Activated CD8-positive, alpha-beta T cell treated with anti-CD3 and anti-CD28 coated beads, Interleukin-2, amount 10 ng/mL, durations not matched to agents 7 days and 5 days (primary cell): ENCODE measurements around the gene ITIH1. TPM values are rescaled to one million over a fixed set of nuclear protein-coding genes. Genes with fewer than 3 reads are reported as not detected.

Experiments used
- ATAC-seq: fragments of 150-1000 bp; cut with Tn5 transposase; one replicate; pipeline ENCODE4 v1.10.0; 2021; ENCODE audit warnings: moderate library complexity
- CTCF ChIA-PET: fragments of 350-600 bp; sonication (Branson Sonifier 250); formaldehyde crosslinking; loops from one replicate; lab custom pipeline; 2021; ENCODE audit warnings: antibody characterized with exemption; lab: Charles Lee
- POLR2A ChIA-PET: fragments of 350-600 bp; sonication (Branson Sonifier 250); formaldehyde crosslinking; loops from one replicate; lab custom pipeline; 2021; ENCODE audit warnings: antibody characterized with exemption; lab: Charles Lee
- DNase-seq: peaks from one replicate; pipeline ENCODE4 v3.0.0-alpha.2; 2020
- H3K27ac Mint-ChIP-seq: one replicate; pipeline ENCODE4 v1.8.0; 2021; ENCODE audit warnings: mild to moderate bottlenecking, mixed read lengths
- H3K27me3 Mint-ChIP-seq: one replicate; pipeline ENCODE4 v1.8.0; 2021; ENCODE audit warnings: low read depth, mixed read lengths
- H3K36me3 Mint-ChIP-seq: one replicate; pipeline ENCODE4 v1.8.0; 2021; ENCODE audit warnings: low read depth, mixed read lengths
- H3K4me1 Mint-ChIP-seq: one replicate; pipeline ENCODE4 v1.8.0; 2021; ENCODE audit warnings: low read depth, mixed read lengths
- H3K4me3 Mint-ChIP-seq: one replicate; pipeline ENCODE4 v1.8.0; 2021; ENCODE audit warnings: mild to moderate bottlenecking, mixed read lengths
- H3K9me3 Mint-ChIP-seq: one replicate; pipeline ENCODE4 v1.8.0; 2022; ENCODE audit warnings: mixed read lengths; ENCODE audit not compliant: insufficient read depth
- total RNA-seq, 2 experiments: library from RNA; stranded (reverse); gene quantifications; one replicate each; pipeline ENCODE4 v1.2.3, GENCODE V29; 2021

The ITIH1 gene
- total RNA-seq, 2 experiments from 2014 or later, result not detected

- Mint-ChIP-seq H3K36me3 (no peaks in the 10 kb centered on the region), H3K4me1 (no peaks in the 10 kb centered on the region), H3K4me3 (no peak overlapping the region), H3K27me3 (peaks cover 6% of the 10 kb centered on the region), H3K27ac (no peak overlapping the region), H3K9me3 (no peaks in the 10 kb centered on the region)
- DNase-seq (no peak), ATAC-seq (no peak)
- ChIA-PET CTCF (interaction anchor here (1.5 to 2.0 kb wide), 2 partner anchors 14 kb away, joined by 7 to 12 read pairs; partner anchors contain the start of gene NEK4), POLR2A (interaction anchor here (0.6 kb wide), 1 partner anchor 40 kb away, joined by 3 read pairs; no protein-coding TSS in a partner anchor)
These were observed 7.7 kb downstream of the ITIH1 start for GRCh38 chr3:52784931-52785590.

GRCh38 chr3:52786330-52787215 is 9.2 kb downstream of the ITIH1 start:
- Mint-ChIP-seq H3K27me3 (peaks cover 2% of the 10 kb centered on the region), H3K4me1 (no peaks in the 10 kb centered on the region), H3K36me3 (no peaks in the 10 kb centered on the region), H3K9me3 (no peaks in the 10 kb centered on the region), H3K27ac (no peak overlapping the region), H3K4me3 (no peak overlapping the region)
- POLR2A ChIA-PET, result no interaction called here
- CTCF ChIA-PET, result no interaction called here
- DNase-seq, result no peak
- ATAC-seq, result no peak

- Mint-ChIP-seq H3K4me3 (no peak overlapping the region), H3K27me3 (no peaks in the 10 kb centered on the region), H3K9me3 (no peaks in the 10 kb centered on the region), H3K36me3 (no peaks in the 10 kb centered on the region), H3K27ac (no peak overlapping the region), H3K4me1 (no peaks in the 10 kb centered on the region)
- ATAC-seq (no peak), DNase-seq (no peak)
- CTCF ChIA-PET, result no interaction called here
- POLR2A ChIA-PET, result interaction anchor here (1.5 kb wide), 1 partner anchor 16 kb away, joined by 3 read pairs; the partner anchor contains the start of gene NEK4
These were observed 9.8 kb downstream of the ITIH1 start for GRCh38 chr3:52787246-52787645.

GRCh38 chr3:52787672-52788625 is 10.6 kb downstream of the ITIH1 start:
- ATAC-seq, result no peak
- Mint-ChIP-seq H3K4me1 (no peaks in the 10 kb centered on the region), H3K27ac (no peak overlapping the region), H3K4me3 (no peak overlapping the region), H3K36me3 (no peaks in the 10 kb centered on the region), H3K27me3 (no peaks in the 10 kb centered on the region), H3K9me3 (no peaks in the 10 kb centered on the region)
- ChIA-PET POLR2A (interaction anchor here (1.5 kb wide), 1 partner anchor 17 kb away, joined by 3 read pairs; the partner anchor contains the start of gene NEK4), CTCF (no interaction called here)
- DNase-seq, result no peak

- ATAC-seq (no peak), DNase-seq (no peak)
- Mint-ChIP-seq H3K36me3 (no peaks in the 10 kb centered on the region), H3K9me3 (no peaks in the 10 kb centered on the region), H3K27me3 (no peaks in the 10 kb centered on the region), H3K4me1 (no peaks in the 10 kb centered on the region), H3K4me3 (no peak overlapping the region), H3K27ac (no peak overlapping the region)
- CTCF ChIA-PET, result no interaction called here
- POLR2A ChIA-PET, result interaction anchor here (0.6 kb wide), 1 partner anchor 512 kb away, joined by 8 read pairs; no protein-coding TSS in a partner anchor
These were observed 11.7 kb downstream of the ITIH1 start for GRCh38 chr3:52788890-52789745.

GRCh38 chr3:52789746-52790040 is 12.3 kb downstream of the ITIH1 start:
- CTCF ChIA-PET, result no interaction called here
- H3K27me3 Mint-ChIP-seq, result no peaks in the 10 kb centered on the region
- H3K9me3 Mint-ChIP-seq, result no peaks in the 10 kb centered on the region
- POLR2A ChIA-PET, result interaction anchor here (0.6 kb wide), 1 partner anchor 512 kb away, joined by 8 read pairs; no protein-coding TSS in a partner anchor
- no peak overlapping the region for H3K27ac Mint-ChIP-seq
- DNase-seq, result no peak
- ATAC-seq, result no peak
- no peak overlapping the region for H3K4me3 Mint-ChIP-seq
- no peaks in the 10 kb centered on the region for H3K36me3 Mint-ChIP-seq
- no peaks in the 10 kb centered on the region for H3K4me1 Mint-ChIP-seq

GRCh38 chr3:52790337-52790736 is 12.9 kb downstream of the ITIH1 start:
- DNase-seq, result no peak
- CTCF ChIA-PET, result no interaction called here
- ATAC-seq, result no peak
- no peaks in the 10 kb centered on the region for H3K4me1 Mint-ChIP-seq
- H3K27ac Mint-ChIP-seq, result no peak overlapping the region
- POLR2A ChIA-PET, result no interaction called here
- no peaks in the 10 kb centered on the region for H3K9me3 Mint-ChIP-seq
- H3K27me3 Mint-ChIP-seq, result no peaks in the 10 kb centered on the region
- H3K36me3 Mint-ChIP-seq, result no peaks in the 10 kb centered on the region
- H3K4me3 Mint-ChIP-seq, result no peak overlapping the region

GRCh38 chr3:52790741-52791140 is 13.3 kb downstream of the ITIH1 start:
- no peaks in the 10 kb centered on the region for H3K4me1 Mint-ChIP-seq
- H3K27ac Mint-ChIP-seq, result no peak overlapping the region
- H3K9me3 Mint-ChIP-seq, result no peaks in the 10 kb centered on the region
- POLR2A ChIA-PET, result no interaction called here
- no peak overlapping the region for H3K4me3 Mint-ChIP-seq
- DNase-seq (no peak), ATAC-seq (no peak)
- H3K27me3 Mint-ChIP-seq, result no peaks in the 10 kb centered on the region
- CTCF ChIA-PET, result no interaction called here
- no peaks in the 10 kb centered on the region for H3K36me3 Mint-ChIP-seq

- no peak overlapping the region for H3K4me3 Mint-ChIP-seq
- ATAC-seq, result no peak
- ChIA-PET POLR2A (no interaction called here), CTCF (no interaction called here)
- H3K36me3 Mint-ChIP-seq, result no peaks in the 10 kb centered on the region
- no peaks in the 10 kb centered on the region for H3K9me3 Mint-ChIP-seq
- H3K27ac Mint-ChIP-seq, result no peak overlapping the region
- DNase-seq, result no peak
- no peaks in the 10 kb centered on the region for H3K4me1 Mint-ChIP-seq
- no peaks in the 10 kb centered on the region for H3K27me3 Mint-ChIP-seq
These were observed 14.0 kb downstream of the ITIH1 start for GRCh38 chr3:52791366-52791765.

GRCh38 chr3:52791928-52792327 is 14.5 kb downstream of the ITIH1 start:
- DNase-seq (no peak), ATAC-seq (no peak)
- H3K4me3 Mint-ChIP-seq, result no peak overlapping the region
- ChIA-PET POLR2A (interaction anchor here (0.6 kb wide), 1 partner anchor 21 kb away, joined by 3 read pairs; no protein-coding TSS in a partner anchor), CTCF (interaction anchor here (1.0 to 1.2 kb wide), 2 partner anchors 27 to 342 kb away, joined by 3 to 4 read pairs; no protein-coding TSS in a partner anchor)
- H3K9me3 Mint-ChIP-seq, result no peaks in the 10 kb centered on the region
- H3K27me3 Mint-ChIP-seq, result no peaks in the 10 kb centered on the region
- H3K27ac Mint-ChIP-seq, result no peak overlapping the region
- no peaks in the 10 kb centered on the region for H3K36me3 Mint-ChIP-seq
- H3K4me1 Mint-ChIP-seq, result no peaks in the 10 kb centered on the region
